PC-9 (cell line): ENCODE measurements around the gene ARHGAP22. TPM values are rescaled to one million over a fixed set of nuclear protein-coding genes. Genes with fewer than 3 reads are reported as not detected.

Source experiments
- BruUV-seq: library from RNA; stranded (reverse); fragments of 400-500 nt; replicated peaks from 2 replicates; lab custom pipeline; 2021; lab: Mats Ljungman, UMichigan
- CTCF ChIA-PET: fragments of 300-600 bp; sonication (Branson Sonifier 250); formaldehyde crosslinking; loops from one replicate; lab custom pipeline; 2022; ENCODE audit warnings: antibody characterized with exemption; lab: Charles Lee
- POLR2A ChIA-PET: fragments of 300-600 bp; sonication (Branson Sonifier 250); formaldehyde crosslinking; loops from one replicate; lab custom pipeline; 2022; ENCODE audit warnings: antibody characterized with exemption; ENCODE audit not compliant: unreplicated experiment; lab: Charles Lee
- DNase-seq, 2 experiments: peaks; one replicate each; pipeline versions ENCODE4 v3.0.0 to v3.0.0-alpha.2; 2015 to 2022; ENCODE audit warnings: mixed read lengths in 1 of 2
- H2AFZ ChIP-seq: fragments of 200-600 bp; sonication (generic); 2 replicates; pipeline ENCODE4 v1.8.1; 2017; ENCODE audit warnings: antibody characterized with exemption
- H3F3A ChIP-seq: fragments of 200-600 bp; sonication (generic); 2 replicates; pipeline ENCODE4 v1.8.1; 2017; ENCODE audit warnings: antibody characterized with exemption, mild to moderate bottlenecking, low read depth; ENCODE audit not compliant: insufficient read depth
- H3K27ac ChIP-seq: fragments of 200-600 bp; sonication (generic); 2 replicates; pipeline ENCODE4 v1.6.1; 2016; ENCODE audit warnings: mixed run types
- H3K27me3 ChIP-seq: fragments of 200-600 bp; sonication (generic); 2 replicates; pipeline ENCODE4 v1.6.1; 2016; ENCODE audit warnings: low read depth, mixed run types; ENCODE audit not compliant: insufficient read depth
- H3K36me3 ChIP-seq: fragments of 200-600 bp; sonication (generic); 2 replicates; pipeline ENCODE4 v1.6.1; 2016; ENCODE audit warnings: low read depth, mixed run types
- H3K4me1 ChIP-seq: fragments of 200-600 bp; sonication (generic); replicated peaks from 2 replicates; pipeline ENCODE4 v1.6.1; 2016; ENCODE audit warnings: mixed run types; ENCODE audit not compliant: insufficient read depth
- H3K4me2 ChIP-seq: fragments of 200-600 bp; sonication (generic); 2 replicates; pipeline ENCODE4 v1.6.1; 2017; ENCODE audit warnings: mixed run types
- H3K4me3 ChIP-seq: fragments of 200-600 bp; sonication (generic); 2 replicates; pipeline ENCODE4 v1.6.1; 2016; ENCODE audit warnings: mixed run types
- H3K79me2 ChIP-seq: fragments of 200-600 bp; sonication (generic); 2 replicates; pipeline ENCODE4 v1.6.1; 2017; ENCODE audit warnings: low read depth, mixed run types
- H3K9me2 ChIP-seq: fragments of 200-600 bp; sonication (generic); 2 replicates; pipeline ENCODE4 v1.8.1; 2017; ENCODE audit warnings: mild to moderate bottlenecking; ENCODE audit not compliant: insufficient read depth
- H3K9me3 ChIP-seq: fragments of 200-600 bp; sonication (generic); 2 replicates; pipeline ENCODE4 v1.8.1; 2016; ENCODE audit warnings: low read depth; ENCODE audit not compliant: insufficient read depth
- H4K20me1 ChIP-seq: fragments of 200-600 bp; sonication (generic); 2 replicates; pipeline ENCODE4 v1.8.1; 2017; ENCODE audit not compliant: insufficient read depth
- CTCF ChIP-seq: fragments of 200-600 bp; sonication (generic); conservative IDR thresholded peaks from 2 replicates; pipeline ENCODE4 v1.6.1; 2017; ENCODE audit warnings: mixed run types, antibody characterized with exemption, mild to moderate bottlenecking, moderate library complexity
- EZH2 ChIP-seq: fragments of 200-600 bp; sonication (generic); IDR thresholded peaks from 2 replicates; pipeline ENCODE4 v1.8.0; 2017; ENCODE audit warnings: antibody characterized with exemption, low read depth
- intact Hi-C: fragments of 100-400 bp; cut with micrococcal nuclease; formaldehyde crosslinking; loops from one replicate; pipeline ENCODE4 v1.10.0; 2022; ENCODE audit not compliant: unreplicated experiment
- total RNA-seq: library from RNA; stranded (reverse); gene quantifications from 2 replicates; pipeline ENCODE4 v1.2.3, GENCODE V29; 2021

Gene ARHGAP22
- total RNA-seq, 1 experiment from 2014 or later: 4.0 TPM

DNA sequence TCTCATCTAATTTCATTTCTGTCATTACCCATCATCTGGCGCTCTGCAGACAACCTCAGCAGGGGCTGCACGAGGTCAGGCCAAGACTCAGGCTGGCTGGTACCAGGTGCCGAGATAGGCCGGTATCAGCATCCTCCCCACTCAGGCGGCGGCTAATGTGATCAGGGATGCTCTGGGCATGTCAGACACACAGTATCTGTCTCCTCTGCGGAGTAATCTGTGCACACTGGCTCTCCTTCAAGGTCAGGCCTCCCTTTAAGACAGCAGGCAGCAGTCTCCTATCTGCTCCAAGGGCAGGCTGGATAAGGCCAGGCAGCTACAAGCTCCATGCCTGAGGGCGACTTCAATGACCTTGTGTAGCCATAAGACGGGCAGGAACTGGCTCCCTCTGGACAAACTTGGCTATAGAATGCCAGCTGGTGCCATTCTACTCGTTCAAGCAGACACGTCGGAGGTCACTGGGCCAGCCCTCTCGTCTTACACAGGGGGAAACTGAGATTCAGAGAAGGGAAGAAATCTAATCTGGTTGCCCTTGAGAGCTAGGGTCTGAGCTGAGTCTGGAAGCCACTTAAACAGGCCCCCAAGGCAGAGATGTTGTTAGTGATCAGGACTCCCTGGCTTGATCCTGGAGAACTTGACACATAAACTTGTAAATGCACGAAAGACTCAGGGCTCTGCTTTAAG, 59.3 kb downstream of the ARHGAP22 start:
- BruUV-seq: no TSS peak
- Histone ChIP-seq H3K27me3 (no peaks in the 10 kb centered on the region), H3F3A (no peaks in the 10 kb centered on the region), H3K4me2 (no peak overlapping the region), H3K27ac (no peak overlapping the region), H3K9me3 (no peaks in the 10 kb centered on the region), H3K79me2 (no peaks in the 10 kb centered on the region), H3K36me3 (no peaks in the 10 kb centered on the region), H3K4me1 (no peaks in the 10 kb centered on the region), H4K20me1 (no peaks in the 10 kb centered on the region), H3K4me3 (no peak overlapping the region), H3K9me2 (no peaks in the 10 kb centered on the region), H2AFZ (no peak overlapping the region)
- intact Hi-C loops: no loop called here
- POLR2A ChIA-PET: no interaction called here
- CTCF ChIA-PET: no interaction called here
- TF ChIP-seq EZH2: no peak
- TF ChIP-seq CTCF: no peak
- no peak for DNase-seq

- H3K4me2 ChIP-seq: no peak overlapping the region
- intact Hi-C loops: no loop called here
- no peak overlapping the region for H3K4me3 ChIP-seq
- H3K4me1 ChIP-seq: no peaks in the 10 kb centered on the region
- no peak overlapping the region for H2AFZ ChIP-seq
- DNase-seq: no peak
- no peaks in the 10 kb centered on the region for H3F3A ChIP-seq
- no peaks in the 10 kb centered on the region for H3K9me2 ChIP-seq
- ChIA-PET POLR2A (no interaction called here), CTCF (no interaction called here)
- no peaks in the 10 kb centered on the region for H3K9me3 ChIP-seq
- no peaks in the 10 kb centered on the region for H3K27me3 ChIP-seq
- H3K27ac ChIP-seq: no peak overlapping the region
- TF ChIP-seq CTCF: no peak
- H3K36me3 ChIP-seq: no peaks in the 10 kb centered on the region
- H3K79me2 ChIP-seq: no peaks in the 10 kb centered on the region
- BruUV-seq: no TSS peak
- no peaks in the 10 kb centered on the region for H4K20me1 ChIP-seq
These were observed 61.6 kb downstream of the ARHGAP22 start for GRCh38 chr10:48543182-48543844.

DNA sequence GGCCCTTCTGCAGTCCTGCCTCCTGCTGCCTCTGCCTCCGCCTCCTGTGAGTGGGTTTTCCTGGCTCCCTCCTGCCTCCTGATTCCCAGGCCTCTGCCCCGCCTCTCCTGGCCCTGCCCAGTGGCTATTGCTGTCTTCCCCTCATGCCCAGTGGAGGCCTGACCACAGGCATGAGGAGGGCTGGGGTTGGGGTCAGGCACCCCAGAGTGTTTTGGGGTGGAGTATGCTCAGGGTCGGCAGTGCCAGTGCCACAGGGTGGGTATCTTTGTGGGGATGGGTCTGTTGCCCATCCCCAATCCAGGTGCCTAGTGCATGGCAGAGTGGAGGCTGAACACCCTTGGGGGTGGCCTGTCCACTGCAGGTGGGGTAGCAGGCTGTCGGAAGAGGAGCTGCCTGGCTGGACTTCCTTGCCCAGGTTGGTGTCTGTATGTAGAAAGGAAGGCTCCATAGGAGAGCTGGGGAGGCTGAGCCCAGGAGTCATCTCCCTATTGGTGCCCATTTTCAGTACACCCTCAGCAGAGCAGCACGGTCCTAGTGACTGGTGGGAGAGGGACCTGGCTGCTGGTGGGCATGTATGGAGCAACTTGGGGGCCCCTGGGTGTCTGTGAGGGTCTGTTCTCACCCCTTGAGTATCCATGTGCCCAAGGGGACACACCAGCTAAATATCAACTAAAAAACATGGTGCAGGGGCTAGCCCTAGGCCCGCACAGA, 62.2 kb downstream of the ARHGAP22 start:
- Histone ChIP-seq H4K20me1 (no peaks in the 10 kb centered on the region), H3K4me3 (no peak overlapping the region), H3K9me3 (no peaks in the 10 kb centered on the region), H3K36me3 (no peaks in the 10 kb centered on the region), H3K79me2 (no peaks in the 10 kb centered on the region), H3K4me2 (no peak overlapping the region), H3K4me1 (no peaks in the 10 kb centered on the region), H3F3A (no peaks in the 10 kb centered on the region), H3K9me2 (no peaks in the 10 kb centered on the region), H3K27ac (no peak overlapping the region), H2AFZ (no peak overlapping the region), H3K27me3 (no peaks in the 10 kb centered on the region)
- DNase-seq: no peak
- TF ChIP-seq CTCF: no peak
- TF ChIP-seq EZH2: no peak
- intact Hi-C loops: no loop called here
- BruUV-seq: no TSS peak
- POLR2A ChIA-PET: interaction anchor here (0.6 kb wide), 1 partner anchor 336 kb away, joined by 3 read pairs; no protein-coding TSS in a partner anchor
- CTCF ChIA-PET: no interaction called here
